ENCODE results near the gene MNT. TPM values are rescaled to one million over a fixed set of nuclear protein-coding genes. Genes with fewer than 3 reads are reported as not detected.
A peak's percentile ranks its signal among the peaks of the same experiment; 100 is the strongest.

MNT gene
- total RNA-seq, 2 experiments from 2014 or later, result 35.6 to 38.6 TPM

- Mint-ChIP-seq H3K36me3 (peaks cover 1% of the 10 kb centered on the region), H3K4me3 (no peak overlapping the region), H3K9me3 (no peaks in the 10 kb centered on the region), H3K27ac (no peak overlapping the region), H3K4me1 (no peaks in the 10 kb centered on the region), H3K27me3 (no peaks in the 10 kb centered on the region)
- ATAC-seq (ENCODE audit: low read depth) (no peak), DNase-seq (no peak)
- POLR2A ChIA-PET, result interaction anchor here (0.7 kb wide), 1 partner anchor 722 kb away, joined by 4 read pairs; no protein-coding TSS in a partner anchor
Measured at GRCh38 chr17:2427910-2428309, 27.1 kb upstream of the MNT start.

DNA sequence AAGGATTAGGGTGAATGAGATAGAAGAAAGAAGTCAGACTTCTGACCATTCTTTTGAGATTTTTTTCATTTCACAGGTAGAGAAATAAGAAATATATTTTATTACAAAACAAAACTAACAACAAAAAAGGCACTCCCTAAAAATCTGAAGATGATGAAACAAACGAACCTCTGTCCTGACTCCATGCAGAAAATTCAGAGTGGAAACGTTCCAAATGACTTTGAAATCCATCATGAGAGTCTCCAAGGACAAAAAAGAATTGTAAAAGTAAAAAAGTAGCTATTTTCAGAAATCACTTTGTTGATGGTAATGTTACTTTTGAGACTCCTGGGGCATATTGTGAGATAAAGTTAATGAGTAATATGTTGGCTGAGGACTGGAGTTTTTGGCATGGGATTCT, 26.4 kb upstream of the MNT start:
- POLR2A ChIA-PET, result interaction anchor here (0.7 kb wide), 1 partner anchor 721 kb away, joined by 4 read pairs; no protein-coding TSS in a partner anchor
- ATAC-seq (ENCODE audit: low read depth), result no peak
- Mint-ChIP-seq H3K9me3 (no peaks in the 10 kb centered on the region), H3K4me3 (no peak overlapping the region), H3K36me3 (no peaks in the 10 kb centered on the region), H3K27ac (no peak overlapping the region), H3K4me1 (no peaks in the 10 kb centered on the region), H3K27me3 (no peaks in the 10 kb centered on the region)
- no peak for DNase-seq

DNA sequence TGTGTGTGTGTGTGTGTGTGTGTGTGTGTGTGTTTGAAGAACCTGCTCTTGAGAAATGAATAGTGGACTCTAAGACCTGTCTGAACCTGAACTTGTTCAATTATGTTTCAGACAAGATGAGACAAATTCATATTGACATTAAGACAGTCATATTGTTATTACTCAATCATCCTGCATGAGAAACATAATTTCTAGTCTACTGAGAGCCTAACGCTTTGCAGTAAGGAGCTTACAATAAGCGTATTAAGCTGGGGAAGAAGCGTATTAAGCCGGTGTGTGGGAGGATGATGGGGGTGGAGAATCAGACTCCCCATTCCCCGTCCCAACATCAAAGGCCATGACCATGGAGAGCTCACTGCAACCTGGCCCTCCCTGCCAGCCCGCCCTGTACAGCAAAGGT, 22.4 kb upstream of the MNT start:
- ATAC-seq (ENCODE audit: low read depth) (no peak), DNase-seq (no peak)
- Mint-ChIP-seq H3K9me3 (no peaks in the 10 kb centered on the region), H3K4me1 (no peaks in the 10 kb centered on the region), H3K27ac (no peak overlapping the region), H3K27me3 (no peaks in the 10 kb centered on the region), H3K4me3 (no peak overlapping the region), H3K36me3 (no peaks in the 10 kb centered on the region)
- POLR2A ChIA-PET, result no interaction called here

DNA sequence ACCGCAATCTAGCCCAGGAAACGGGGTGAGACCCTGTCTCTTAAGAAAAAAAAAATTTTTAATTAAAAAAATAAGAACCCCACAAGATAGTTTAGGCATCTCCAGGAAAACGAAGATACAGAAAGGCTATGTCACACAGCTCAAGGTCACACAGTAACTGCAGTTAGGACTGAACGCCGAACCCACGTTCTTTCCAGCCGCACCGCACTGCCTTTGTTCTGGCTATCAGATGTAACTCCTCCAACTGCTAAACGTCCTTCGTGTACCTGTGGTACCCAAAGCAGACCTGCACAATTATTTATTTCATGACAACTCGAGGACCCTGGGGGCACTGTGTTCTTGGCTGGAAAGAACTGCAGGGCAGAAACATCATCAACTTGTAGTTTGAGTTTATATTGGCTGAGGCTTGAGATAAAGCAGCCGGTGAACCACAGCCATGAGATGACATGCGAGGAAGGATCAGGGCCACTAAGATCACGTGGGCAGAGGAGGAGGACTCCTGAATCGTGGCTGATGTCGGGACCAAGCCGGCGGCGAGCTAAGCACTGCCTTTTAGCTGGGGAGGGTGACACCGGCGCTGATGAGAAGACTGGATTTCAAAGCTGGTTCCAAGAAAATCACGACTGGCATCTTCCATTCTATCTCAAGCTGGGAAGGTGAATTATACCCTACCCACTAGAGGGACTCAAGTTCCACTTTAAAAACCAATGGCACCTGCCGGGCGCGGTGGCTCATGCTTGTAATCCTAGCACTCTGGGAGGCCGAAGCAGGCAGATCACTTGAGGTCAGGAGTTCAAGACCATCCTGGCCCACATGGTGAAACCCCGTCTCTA, 20.7 kb upstream of the MNT start:
- Mint-ChIP-seq H3K4me1 (no peaks in the 10 kb centered on the region), H3K27me3 (no peaks in the 10 kb centered on the region), H3K9me3 (no peaks in the 10 kb centered on the region), H3K36me3 (no peaks in the 10 kb centered on the region), H3K4me3 (no peak overlapping the region), H3K27ac (no peak overlapping the region)
- POLR2A ChIA-PET, result no interaction called here
- DNase-seq (no peak), ATAC-seq (ENCODE audit: low read depth) (no peak)

DNA sequence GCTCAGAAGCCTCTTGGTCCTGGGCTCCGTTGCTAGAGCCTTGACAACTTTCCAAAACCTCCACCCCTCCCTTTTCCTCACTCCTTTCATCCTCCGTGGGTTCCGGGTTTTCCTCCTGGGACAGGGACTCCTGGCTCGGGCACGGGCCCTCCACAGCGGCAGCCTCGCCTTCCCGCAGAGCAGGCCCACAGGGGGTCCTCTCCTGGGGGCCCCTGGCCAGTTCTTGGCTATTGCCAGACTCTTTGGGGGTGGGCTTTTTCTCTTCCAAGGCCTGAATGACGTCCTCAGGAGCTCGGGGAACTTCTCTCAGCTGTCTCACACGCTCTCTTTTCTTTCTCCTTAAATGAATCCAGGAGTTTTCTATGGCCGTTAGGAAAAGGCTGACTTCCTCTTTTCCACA, 19.3 kb upstream of the MNT start:
- H3K4me1 Mint-ChIP-seq, result no peaks in the 10 kb centered on the region
- H3K9me3 Mint-ChIP-seq, result no peaks in the 10 kb centered on the region
- ATAC-seq (ENCODE audit: low read depth) (no peak), DNase-seq (no peak)
- H3K4me3 Mint-ChIP-seq, result no peak overlapping the region
- H3K36me3 Mint-ChIP-seq, result no peaks in the 10 kb centered on the region
- POLR2A ChIA-PET, result no interaction called here
- H3K27ac Mint-ChIP-seq, result no peak overlapping the region
- H3K27me3 Mint-ChIP-seq, result no peaks in the 10 kb centered on the region

- Mint-ChIP-seq H3K27me3 (no peaks in the 10 kb centered on the region), H3K4me3 (no peak overlapping the region), H3K9me3 (no peaks in the 10 kb centered on the region), H3K27ac (no peak overlapping the region), H3K4me1 (no peaks in the 10 kb centered on the region), H3K36me3 (no peaks in the 10 kb centered on the region)
- no peak for ATAC-seq (ENCODE audit: low read depth)
- POLR2A ChIA-PET, result no interaction called here
- DNase-seq, result no peak
Measured at GRCh38 chr17:2419486-2419885, 18.6 kb upstream of the MNT start.

DNA sequence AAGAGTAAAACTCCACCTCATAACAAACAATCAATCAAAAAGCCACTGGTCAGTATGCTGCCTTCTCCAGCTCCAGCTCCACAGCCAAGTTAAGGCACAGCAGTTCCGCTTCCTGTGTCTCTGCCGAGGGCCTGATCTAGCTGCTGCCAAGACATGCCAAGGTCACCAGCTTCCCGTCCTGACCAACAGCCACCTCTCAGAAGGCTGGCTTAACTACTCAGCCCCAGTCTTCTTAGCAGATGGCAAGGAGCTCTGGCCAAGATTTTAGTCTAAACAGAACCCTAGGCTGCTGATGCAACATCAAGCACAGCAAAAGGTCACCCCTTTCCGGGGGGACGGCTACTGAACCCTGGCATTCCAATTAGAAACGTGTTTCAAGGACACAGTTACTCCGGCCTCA, 17.7 kb upstream of the MNT start:
- ATAC-seq (ENCODE audit: low read depth) (no peak), DNase-seq (no peak)
- Mint-ChIP-seq H3K27me3 (no peaks in the 10 kb centered on the region), H3K4me3 (no peak overlapping the region), H3K4me1 (no peaks in the 10 kb centered on the region), H3K36me3 (no peaks in the 10 kb centered on the region), H3K27ac (no peak overlapping the region), H3K9me3 (no peaks in the 10 kb centered on the region)
- POLR2A ChIA-PET, result no interaction called here

DNA sequence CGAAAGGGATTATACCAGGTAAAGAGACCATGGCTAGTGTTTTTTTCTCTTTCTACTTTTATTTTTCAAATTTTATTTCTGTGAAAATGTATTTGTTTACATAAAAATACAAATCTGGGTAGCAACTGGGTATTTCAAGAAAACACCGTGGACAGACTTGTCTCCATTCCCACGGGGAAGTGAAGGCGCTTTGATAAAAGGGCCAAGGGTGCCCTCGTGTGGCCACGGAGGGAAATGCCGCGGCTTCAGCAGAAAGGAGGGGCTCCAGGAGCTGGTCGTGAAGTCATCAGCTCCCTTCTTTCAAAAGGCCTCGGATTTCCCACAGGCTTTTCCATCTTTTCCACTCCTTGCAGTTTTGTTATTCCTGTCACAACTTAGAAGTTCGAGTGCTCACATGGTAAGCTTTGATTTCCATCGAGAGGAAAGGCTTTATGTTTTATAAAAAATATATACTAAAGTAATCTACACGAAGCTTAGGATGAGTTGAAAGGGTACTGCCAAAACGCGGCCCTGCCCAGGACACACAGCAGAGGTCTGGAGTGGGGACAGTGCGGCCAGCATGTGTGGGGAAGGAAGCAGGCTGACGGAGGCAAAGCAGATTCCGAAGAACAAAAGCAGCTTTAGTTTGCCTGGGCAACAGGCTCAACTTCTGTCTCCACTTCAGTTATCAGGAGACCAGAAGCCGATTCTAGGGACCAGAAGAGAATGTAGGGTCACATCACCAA, 15.3 kb upstream of the MNT start:
- Mint-ChIP-seq H3K27me3 (no peaks in the 10 kb centered on the region), H3K36me3 (no peaks in the 10 kb centered on the region), H3K4me3 (no peak overlapping the region), H3K9me3 (no peaks in the 10 kb centered on the region), H3K27ac (no peak overlapping the region), H3K4me1 (no peaks in the 10 kb centered on the region)
- DNase-seq (peak; percentile 89), ATAC-seq (ENCODE audit: low read depth) (peak; percentile 75)
- POLR2A ChIA-PET, result interaction anchor here (0.6 to 2.5 kb wide), 5 partner anchors 14 to 33 kb away, joined by 3 to 33 read pairs (median 5); no protein-coding TSS in a partner anchor

- H3K4me3 Mint-ChIP-seq, result no peak overlapping the region
- no peak overlapping the region for H3K27ac Mint-ChIP-seq
- peaks cover 2% of the 10 kb centered on the region for H3K36me3 Mint-ChIP-seq
Measured at GRCh38 chr17:2415081-2415480, 14.2 kb upstream of the MNT start.

DNA sequence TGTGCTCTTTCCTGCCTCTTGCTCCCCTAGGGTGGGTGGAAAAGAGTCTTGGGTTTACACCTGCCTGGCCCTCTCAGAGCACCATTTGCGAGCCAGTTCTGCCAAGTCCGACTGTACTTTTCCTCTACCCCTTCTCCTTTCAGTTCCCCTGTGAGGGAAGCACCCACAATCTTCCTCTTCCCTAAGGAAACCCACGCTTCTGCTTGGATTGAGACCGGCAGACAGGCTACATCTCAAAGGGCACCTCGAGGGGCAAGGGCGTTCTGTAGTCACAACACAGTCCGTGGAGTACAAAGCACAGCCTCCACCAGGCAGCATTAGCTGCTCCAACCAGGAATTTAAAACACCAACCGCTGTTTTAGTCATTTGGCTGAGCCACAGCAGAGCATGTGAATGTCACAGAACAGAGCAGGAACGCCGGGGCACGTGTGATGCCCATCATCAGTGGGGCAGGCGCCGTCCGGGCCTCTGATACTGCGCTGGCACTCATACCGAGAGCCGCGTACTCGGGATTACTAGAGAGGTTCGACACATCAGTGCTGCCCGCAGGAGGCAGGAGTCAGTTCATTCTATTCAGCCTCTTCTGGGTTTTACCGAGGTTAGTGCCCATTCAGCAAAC, 13.7 kb upstream of the MNT start:
- no peak overlapping the region for H3K27ac Mint-ChIP-seq
- POLR2A ChIA-PET, result interaction anchor here (1.0 to 1.1 kb wide), 2 partner anchors 23 to 60 kb away, joined by 3 to 4 read pairs; no protein-coding TSS in a partner anchor
- no peak for DNase-seq
- no peaks in the 10 kb centered on the region for H3K4me1 Mint-ChIP-seq
- H3K36me3 Mint-ChIP-seq, result peaks cover 2% of the 10 kb centered on the region
- H3K27me3 Mint-ChIP-seq, result no peaks in the 10 kb centered on the region
- H3K4me3 Mint-ChIP-seq, result no peak overlapping the region
- no peak for ATAC-seq (ENCODE audit: low read depth)
- H3K9me3 Mint-ChIP-seq, result no peaks in the 10 kb centered on the region

More at GRCh38 chr17:2415081-2415480, 14.2 kb upstream of the MNT start:
- H3K4me1 Mint-ChIP-seq, result no peaks in the 10 kb centered on the region
- POLR2A ChIA-PET, result interaction anchor here (1.0 to 2.5 kb wide), 5 partner anchors 13 to 61 kb away, joined by 3 to 33 read pairs (median 5); no protein-coding TSS in a partner anchor
- no peaks in the 10 kb centered on the region for H3K9me3 Mint-ChIP-seq
- DNase-seq (no peak), ATAC-seq (ENCODE audit: low read depth) (no peak)
- H3K27me3 Mint-ChIP-seq, result no peaks in the 10 kb centered on the region

GRCh38 chr17:2412561-2413021, 11.7 kb upstream of the MNT start:
- Mint-ChIP-seq H3K36me3 (peaks cover 2% of the 10 kb centered on the region), H3K27me3 (no peaks in the 10 kb centered on the region), H3K27ac (no peak overlapping the region), H3K4me1 (no peaks in the 10 kb centered on the region), H3K9me3 (no peaks in the 10 kb centered on the region), H3K4me3 (no peak overlapping the region)
- DNase-seq, result no peak
- POLR2A ChIA-PET, result interaction anchor here (0.6 to 2.0 kb wide), 3 partner anchors 8 to 21 kb away, joined by 3 to 10 read pairs (median 3); no protein-coding TSS in a partner anchor
- ATAC-seq (ENCODE audit: low read depth), result no peak

- H3K9me3 Mint-ChIP-seq, result no peaks in the 10 kb centered on the region
- H3K27ac Mint-ChIP-seq, result no peak overlapping the region
- H3K4me1 Mint-ChIP-seq, result no peaks in the 10 kb centered on the region
- no peak for ATAC-seq (ENCODE audit: low read depth)
- no peak overlapping the region for H3K4me3 Mint-ChIP-seq
- POLR2A ChIA-PET, result interaction anchor here (1.3 to 2.0 kb wide), 3 partner anchors 9 to 28 kb away, joined by 3 to 10 read pairs (median 7); no protein-coding TSS in a partner anchor
- DNase-seq, result no peak
- no peaks in the 10 kb centered on the region for H3K27me3 Mint-ChIP-seq
- H3K36me3 Mint-ChIP-seq, result peaks cover 2% of the 10 kb centered on the region
Measured at GRCh38 chr17:2410951-2411350, 10.1 kb upstream of the MNT start.

Data from activated naive CD8-positive, alpha-beta T cell treated with anti-CD3 and anti-CD28 coated beads, Interleukin-2, amount 10 ng/mL, durations not matched to agents 7 days and 5 days (primary cell).